Right lobe of liver (tissue), 6 donors: ENCODE data around the gene ZP1. TPM values are rescaled to one million over a fixed set of nuclear protein-coding genes. Genes with fewer than 3 reads are reported as not detected.

Source experiments
- ATAC-seq, 4 donors: fragments of 200-7000 bp; cut with Tn5 transposase; one replicate each; pipeline ENCODE4 v1.9.1; 2020; ENCODE audit warnings: mild to moderate bottlenecking in 4 of 4, moderate library complexity in 4 of 4
- DNase-seq, 3 donors: peaks; one replicate each; pipeline ENCODE4 v3.0.0-alpha.2; 2020
- H3K27ac ChIP-seq, 3 donors: fragments of 200-600 bp; one replicate each; pipeline ENCODE4 v1.8.0; 2022
- H3K27me3 ChIP-seq, 2 donors: fragments of 200-600 bp; one replicate each; pipeline ENCODE4 v1.8.0; 2022
- H3K36me3 ChIP-seq, 4 donors: fragments of 200-600 bp; sonication (generic) in 1 of 4; one replicate each; pipeline versions ENCODE4 v1.5.1 to v1.8.0; 2017 to 2022; ENCODE audit warnings: control low read depth in 1 of 4
- H3K4me1 ChIP-seq, 4 donors: fragments of 200-600 bp; sonication (generic) in 1 of 4; one replicate each; pipeline versions ENCODE4 v1.5.1 to v1.8.0; 2017 to 2022; ENCODE audit warnings: control low read depth in 1 of 4
- H3K4me3 ChIP-seq, 3 donors: fragments of 200-600 bp; one replicate each; pipeline ENCODE4 v1.8.0; 2022
- H3K9me3 ChIP-seq, 4 donors: fragments of 200-600 bp; sonication (generic) in 1 of 4; one replicate each; pipeline versions ENCODE4 v1.5.1 to v1.8.0; 2017 to 2022; ENCODE audit warnings: control low read depth in 1 of 4
- CTCF ChIP-seq, 4 donors: fragments of 200-600 bp in 3 of 4; fragments of 450-650 bp in 1 of 4; IDR thresholded peaks; one replicate each; pipeline versions ENCODE4 v1.5.1 to v1.8.0; 2016 to 2022; ENCODE audit warnings: antibody characterized with exemption in 4 of 4, mild to moderate bottlenecking in 2 of 4
- POLR2A ChIP-seq: fragments of 450-650 bp; IDR thresholded peaks from one replicate; pipeline ENCODE4 v1.6.1; 2017; ENCODE audit warnings: antibody characterized with exemption, mild to moderate bottlenecking
- WGBS: methylation state at CpG from one replicate; pipeline ENCODE4 v1.1.6; 2018; ENCODE audit warnings: low coverage, low lambda C conversion rate; ENCODE audit not compliant: insufficient coverage; ENCODE audit errors: missing lambda C conversion rate; 5-methylcytosine and 5-hydroxymethylcytosine counted together
- intact Hi-C, 2 donors: fragments of 100-400 bp; cut with DNase I; formaldehyde crosslinking; loops; one replicate each; pipeline versions ENCODE4 v1.11.2 to v1.14.1; 2022
- total RNA-seq, 6 experiments: library from RNA; depleted of rRNA in 2 of 6; stranded (reverse); fragments of >200 nt in 2 of 6; fragmentation: NEBNext Ultra II Directional in 3 of 6; extraction: Animal tissue kit (Norgen Biotek cat#: 25700) in 3 of 6; gene quantifications; one replicate each; pipeline versions ENCODE4 v1.1.0 to v1.2.4, GENCODE V29; 2016 to 2023
- donor health status: DM: no; HTN: yes; CAD: no.
- donor health status: DM: no; HTN: no; CAD: no.
- donor health status: DM: no; HTN: no; CAD: no.
- donor health status: DM: no; HTN: yes; CAD: no.
- donor health status: DM: no; HTN: yes; CAD: no.

ZP1 gene
- total RNA-seq, 6 experiments from 2014 or later, result not detected

- H3K36me3 ChIP-seq, result no peaks in the 10 kb centered on the region
- DNase-seq (no peak), ATAC-seq (no peak)
- intact Hi-C loops, result no loop called here
- TF ChIP-seq CTCF (IDR thresholded peaks at IDR 0.05) (no peak), POLR2A (no peak)
- H3K4me1 ChIP-seq, result no peaks in the 10 kb centered on the region
- no peaks in the 10 kb centered on the region for H3K9me3 ChIP-seq
- no peak overlapping the region for H3K27ac ChIP-seq
- WGBS, result 43% methylated on average over 7 of the region's 7 CpGs
- H3K27me3 ChIP-seq, result no peaks in the 10 kb centered on the region
- H3K4me3 ChIP-seq, result no peak overlapping the region
These were observed 35.8 kb upstream of the ZP1 start for GRCh38 chr11:60831501-60832079.

- ATAC-seq (no peak), DNase-seq (no peak)
- no peak overlapping the region for H3K4me3 ChIP-seq
- intact Hi-C loops, result no loop called here
- 50% methylated on average over 7 of the region's 7 CpGs for WGBS
- no peaks in the 10 kb centered on the region for H3K4me1 ChIP-seq
- H3K9me3 ChIP-seq, result no peaks in the 10 kb centered on the region
- H3K27me3 ChIP-seq, result no peaks in the 10 kb centered on the region
- H3K27ac ChIP-seq, result no peak overlapping the region
- no peaks in the 10 kb centered on the region for H3K36me3 ChIP-seq
- no peak for TF ChIP-seq CTCF (IDR thresholded peaks at IDR 0.05)
- no peak for TF ChIP-seq POLR2A
These were observed 32.4 kb upstream of the ZP1 start for GRCh38 chr11:60834742-60835533.

DNA sequence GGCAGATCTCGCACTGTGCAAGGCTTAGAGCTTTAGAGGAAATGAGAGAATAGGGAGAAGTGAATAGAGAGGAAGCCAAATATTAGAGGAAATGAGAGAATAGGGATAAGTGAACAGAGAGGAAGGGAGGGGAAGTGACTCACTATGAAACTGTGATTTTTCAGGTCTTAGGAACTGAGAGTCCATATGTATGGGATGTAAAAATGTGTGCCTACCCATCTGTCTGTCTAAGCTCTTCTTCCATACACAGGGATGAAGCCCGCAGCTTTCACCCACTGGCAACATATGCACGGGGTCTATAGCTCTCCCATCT, 31.9 kb upstream of the ZP1 start:
- Histone ChIP-seq H3K27me3 (no peaks in the 10 kb centered on the region), H3K9me3 (no peaks in the 10 kb centered on the region), H3K4me1 (no peaks in the 10 kb centered on the region), H3K27ac (no peak overlapping the region), H3K4me3 (no peak overlapping the region), H3K36me3 (no peaks in the 10 kb centered on the region)
- ATAC-seq (peak; percentile 5 to 48 (median 36)), DNase-seq (no peak)
- WGBS, result 43% methylated on average over 1 of the region's 3 CpGs
- TF ChIP-seq CTCF (IDR thresholded peaks at IDR 0.05) (no peak), POLR2A (no peak)
- intact Hi-C loops, result no loop called here

DNA sequence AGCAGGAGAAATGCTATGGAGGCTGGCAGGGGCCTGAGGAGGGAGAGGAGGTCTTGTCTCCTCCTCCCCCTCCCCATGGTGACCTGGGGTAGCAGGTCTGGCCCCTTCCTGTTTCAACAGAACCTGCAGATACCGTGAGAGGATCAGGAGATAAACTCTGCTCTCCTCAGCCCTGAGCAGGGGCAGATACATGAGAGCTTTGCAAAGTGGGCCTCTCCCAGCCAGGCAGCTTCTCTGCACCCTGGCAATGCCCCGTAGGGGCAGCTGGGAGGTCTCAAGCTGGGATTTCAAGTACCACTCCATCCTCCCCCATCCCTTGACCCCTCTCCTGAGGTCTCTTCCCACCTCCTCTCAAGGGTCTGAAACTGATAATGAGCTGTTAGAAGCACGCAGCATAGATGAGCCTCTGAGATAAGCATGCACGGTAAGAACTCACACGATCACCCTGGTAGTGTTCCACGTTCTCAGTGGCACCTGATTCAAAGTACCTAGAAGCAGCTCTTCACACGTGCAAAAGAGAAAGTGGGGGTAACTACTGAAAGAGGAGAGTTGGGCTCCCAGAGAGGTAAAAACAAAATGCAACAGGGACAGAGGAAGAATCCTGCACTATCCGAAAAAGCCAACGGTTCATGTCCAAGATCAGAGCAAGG, 30.4 kb upstream of the ZP1 start:
- WGBS, result 64% methylated on average over 8 of the region's 9 CpGs
- ATAC-seq, result no peak
- intact Hi-C loops, result no loop called here
- Histone ChIP-seq H3K27me3 (no peaks in the 10 kb centered on the region), H3K9me3 (no peaks in the 10 kb centered on the region), H3K36me3 (no peaks in the 10 kb centered on the region), H3K4me3 (no peak overlapping the region), H3K4me1 (peaks cover 0 to 4% (median 0%) of the 10 kb centered on the region in 4 donors), H3K27ac (no peak overlapping the region)
- no peak for DNase-seq
- no peak for TF ChIP-seq POLR2A
- TF ChIP-seq CTCF (IDR thresholded peaks at IDR 0.05), result no peak
